Left cardiac atrium (tissue), 4 donors: ENCODE data around the gene WWC1. TPM values are rescaled to one million over a fixed set of nuclear protein-coding genes. Genes with fewer than 3 reads are reported as not detected.
A peak's percentile ranks its signal among the peaks of the same experiment; 100 is the strongest.
"Not testable (repeated sequence)": the region's sequence is repeated elsewhere in the genome, so short reads cannot be mapped to it uniquely, and the experiment has no call there.

Experiments used
- ATAC-seq, 2 donors: fragments of 200-7000 bp; cut with Tn5 transposase; one replicate each; pipeline ENCODE4 v1.9.1; 2020; ENCODE audit warnings: mild to moderate bottlenecking in 2 of 2, moderate library complexity in 2 of 2
- DNase-seq: peaks from one replicate; pipeline ENCODE4 v3.0.0-alpha.2; 2020
- intact Hi-C, 2 donors: fragments of 100-400 bp; cut with DNase I; formaldehyde crosslinking; loops; one replicate each; pipeline versions ENCODE4 v1.14.1 to v1.15.1; 2022 to 2023
- total RNA-seq, 2 donors: library from RNA; stranded (reverse); fragmentation: NEBNext Ultra II Directional; extraction: Animal tissue kit (Norgen Biotek cat#: 25700); gene quantifications; one replicate each; pipeline ENCODE4 v1.2.1, GENCODE V29; 2021
- donor health status: DM: no; HTN: yes; CAD: no.
- donor health status: DM: no; HTN: yes; CAD: no; lungs with severe emphysema.
- donor health status: DM: yes; HTN: yes; CAD: no.
- donor health status: Dilated cardiomyopathy.

WWC1 gene
- total RNA-seq, 2 donors from 2014 or later: 3.4 to 6.2 TPM

GRCh38 chr5:168275940-168276339, 15.5 kb upstream of the WWC1 start:
- intact Hi-C loops: no loop called here
- ATAC-seq: no peak
- no peak for DNase-seq

- DNase-seq (no peak), ATAC-seq (peak; percentile 68 to 89)
- intact Hi-C loops: no loop called here
Measured at GRCh38 chr5:168282120-168282519, 9.3 kb upstream of the WWC1 start.

- intact Hi-C loops: no loop called here
- DNase-seq (no peak), ATAC-seq (no peak)
Measured at GRCh38 chr5:168284809-168285208, 6.6 kb upstream of the WWC1 start.

GRCh38 chr5:168285696-168286095, 5.7 kb upstream of the WWC1 start:
- no peak for ATAC-seq
- no peak for DNase-seq
- intact Hi-C loops: no loop called here

GRCh38 chr5:168286386-168286785, 5.1 kb upstream of the WWC1 start:
- intact Hi-C loops: no loop called here
- ATAC-seq (no peak), DNase-seq (no peak)

- DNase-seq, ATAC-seq, intact Hi-C loops: not testable (repeated sequence)
Measured at GRCh38 chr5:168286863-168287262, 4.6 kb upstream of the WWC1 start.

GRCh38 chr5:168287362-168287761, 4.1 kb upstream of the WWC1 start:
- DNase-seq (no peak), ATAC-seq (no peak)
- intact Hi-C loops: no loop called here

- intact Hi-C loops: no loop called here
- DNase-seq (no peak), ATAC-seq (peak in 1 of 2 donors; percentile 67)
Measured at GRCh38 chr5:168288349-168289245, 2.8 kb upstream of the WWC1 start.

- no peak for DNase-seq
- ATAC-seq: no peak
- intact Hi-C loops: no loop called here
Measured at GRCh38 chr5:168290902-168291341, 523 bp upstream of the WWC1 start.

GRCh38 chr5:168291964-168292785, 730 bp downstream of the WWC1 start:
- intact Hi-C loops: no loop called here
- DNase-seq (no peak), ATAC-seq (peak; percentile 9 to 24)

- DNase-seq: no peak
- intact Hi-C loops: no loop called here
- no peak for ATAC-seq
Measured at GRCh38 chr5:168292786-168293696, 1.6 kb downstream of the WWC1 start.

- intact Hi-C loops: no loop called here
- no peak for DNase-seq
- ATAC-seq: peak; percentile 47 to 70
Measured at GRCh38 chr5:168295574-168296201, 4.2 kb downstream of the WWC1 start.

- no peak for ATAC-seq
- intact Hi-C loops: no loop called here
- no peak for DNase-seq
Measured at GRCh38 chr5:168296682-168297081, 5.2 kb downstream of the WWC1 start.

- DNase-seq: no peak
- ATAC-seq: no peak
- intact Hi-C loops: no loop called here
Measured at GRCh38 chr5:168298949-168299348, 7.5 kb downstream of the WWC1 start.

GRCh38 chr5:168299372-168299771, 7.9 kb downstream of the WWC1 start:
- intact Hi-C loops: no loop called here
- ATAC-seq: no peak
- DNase-seq: no peak

GRCh38 chr5:168300326-168301182, 9.1 kb downstream of the WWC1 start:
- intact Hi-C loops: no loop called here
- ATAC-seq (peak in 1 of 2 donors; percentile 21), DNase-seq (no peak)

- DNase-seq (no peak), ATAC-seq (peak in 1 of 2 donors; percentile 90)
- intact Hi-C loops: no loop called here
Measured at GRCh38 chr5:168301593-168302390, 10.3 kb downstream of the WWC1 start.
